HUDEP-2 (cell line): Measurements from ENCODE around the gene SSTR4.
A peak's percentile ranks its signal among the peaks of the same experiment; 100 is the strongest.

Experiments used
- DNase-seq, 76 experiments: peaks; one replicate each; lab custom pipeline; 2025; ENCODE audit not compliant: unreplicated experiment in 76 of 76; lab: John Stamatoyannopoulos, UW

Gene SSTR4

DNA sequence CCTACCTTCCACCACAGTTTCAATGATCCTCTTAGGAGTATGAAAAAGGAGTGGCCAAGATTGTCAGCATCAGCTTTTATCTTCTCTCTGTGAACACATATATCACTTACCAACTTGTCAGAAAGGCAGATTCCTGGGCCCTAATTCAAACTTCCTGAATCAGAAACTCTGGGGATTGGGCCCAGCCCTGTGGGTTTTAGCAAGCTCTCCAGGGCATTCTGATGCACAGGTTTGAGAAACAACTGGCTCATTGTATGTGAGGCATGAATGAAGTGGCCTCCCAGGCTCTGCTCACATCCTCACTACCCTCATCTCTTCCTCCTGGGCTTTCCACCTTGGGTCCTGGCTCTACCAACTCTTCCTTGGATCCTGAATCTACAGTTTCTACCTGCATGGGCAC is 27.5 kb downstream of the SSTR4 start:
- no peak for DNase-seq

- no peak for DNase-seq
Observed at GRCh38 chr20:23063168-23063567, 28.1 kb downstream of the SSTR4 start.

- DNase-seq: no peak
Observed at GRCh38 chr20:23063581-23063980, 28.5 kb downstream of the SSTR4 start.

- DNase-seq: no peak
Observed at GRCh38 chr20:23065266-23066201, 30.4 kb downstream of the SSTR4 start.

DNA sequence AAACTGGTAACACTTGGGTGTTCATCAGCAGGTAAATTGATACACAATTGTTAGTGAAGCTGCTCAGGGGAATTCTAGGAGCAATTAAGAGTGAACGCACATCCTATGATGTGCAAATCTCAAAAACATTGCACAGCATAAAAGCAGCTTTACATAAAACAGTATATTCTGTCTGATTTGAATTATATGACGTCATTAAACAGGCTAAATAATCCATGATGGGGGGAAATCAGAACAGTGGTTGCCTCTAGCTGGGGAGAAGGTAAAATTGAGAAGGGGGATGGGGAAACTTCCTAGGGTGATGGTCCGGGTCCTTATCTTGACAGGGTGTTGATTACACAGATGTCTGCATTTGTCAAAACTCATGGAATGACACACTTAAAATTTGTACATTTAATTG is 31.7 kb downstream of the SSTR4 start:
- DNase-seq: no peak

GRCh38 chr20:23068283-23068682 is 33.2 kb downstream of the SSTR4 start:
- no peak for DNase-seq

GRCh38 chr20:23069108-23069507 is 34.0 kb downstream of the SSTR4 start:
- DNase-seq: no peak

DNA sequence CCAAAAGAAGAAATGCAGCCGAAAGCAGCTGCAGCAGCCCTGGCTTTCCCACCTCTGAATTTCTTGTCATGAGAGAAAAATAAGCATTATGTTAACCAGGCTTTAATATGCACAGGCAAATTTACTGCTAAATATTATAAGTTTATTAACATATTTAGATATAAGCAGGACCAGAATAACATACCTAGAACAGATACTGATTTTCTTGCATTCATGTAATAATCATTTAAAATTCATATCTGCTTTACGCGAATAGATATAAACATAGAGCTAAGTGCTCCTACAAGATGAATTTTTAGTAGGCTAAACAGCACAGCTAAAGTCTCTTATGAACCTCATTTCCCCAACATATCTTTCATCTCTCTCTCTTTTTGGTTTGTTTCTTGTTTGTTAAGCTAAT is 36.3 kb downstream of the SSTR4 start:
- no peak for DNase-seq

- no peak for DNase-seq
Observed at GRCh38 chr20:23071996-23072395, 36.9 kb downstream of the SSTR4 start.

DNA sequence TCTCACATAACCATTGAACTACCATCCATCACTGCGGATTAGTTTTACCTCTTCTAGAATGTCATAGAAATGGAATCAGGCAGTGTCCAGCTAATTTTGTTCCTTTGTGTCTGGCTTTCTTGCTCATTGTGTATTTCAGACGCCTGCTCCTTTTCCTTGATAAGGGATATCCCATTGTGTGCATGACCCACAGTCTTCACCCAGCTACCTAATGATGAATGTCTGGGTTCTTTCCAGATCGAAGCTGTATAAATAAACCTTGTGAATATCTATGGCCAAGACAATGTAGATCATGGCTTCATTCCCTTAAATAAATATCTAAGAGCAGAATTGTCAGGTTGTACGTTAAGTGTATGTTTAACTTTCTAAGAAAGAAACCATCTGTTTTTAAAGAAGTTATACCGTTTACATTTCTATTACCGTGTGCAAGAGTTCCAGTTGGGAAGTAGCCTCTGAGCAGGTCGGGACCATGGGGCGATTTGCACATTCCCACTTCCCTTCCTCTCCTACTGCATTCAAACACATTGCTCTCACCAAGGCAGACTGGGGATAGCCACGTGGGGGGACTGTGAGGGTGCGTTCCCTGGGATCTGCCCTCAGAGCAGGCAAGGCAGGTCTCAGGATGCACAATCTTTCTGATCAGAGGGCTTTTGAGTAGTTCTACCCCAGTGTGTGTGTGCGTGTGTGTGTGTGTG is 37.9 kb downstream of the SSTR4 start:
- DNase-seq: no peak

- DNase-seq: no peak
Observed at GRCh38 chr20:23074052-23074451, 38.9 kb downstream of the SSTR4 start.

- DNase-seq: no peak
Observed at GRCh38 chr20:23077277-23077676, 42.2 kb downstream of the SSTR4 start.

- DNase-seq: no peak
Observed at GRCh38 chr20:23078351-23079015, 43.4 kb downstream of the SSTR4 start.

GRCh38 chr20:23079016-23079351 is 43.9 kb downstream of the SSTR4 start:
- DNase-seq: peak in 3 of 76 experiments; percentile 7 to 19 (median 11)

GRCh38 chr20:23079926-23080325 is 44.8 kb downstream of the SSTR4 start:
- no peak for DNase-seq

DNA sequence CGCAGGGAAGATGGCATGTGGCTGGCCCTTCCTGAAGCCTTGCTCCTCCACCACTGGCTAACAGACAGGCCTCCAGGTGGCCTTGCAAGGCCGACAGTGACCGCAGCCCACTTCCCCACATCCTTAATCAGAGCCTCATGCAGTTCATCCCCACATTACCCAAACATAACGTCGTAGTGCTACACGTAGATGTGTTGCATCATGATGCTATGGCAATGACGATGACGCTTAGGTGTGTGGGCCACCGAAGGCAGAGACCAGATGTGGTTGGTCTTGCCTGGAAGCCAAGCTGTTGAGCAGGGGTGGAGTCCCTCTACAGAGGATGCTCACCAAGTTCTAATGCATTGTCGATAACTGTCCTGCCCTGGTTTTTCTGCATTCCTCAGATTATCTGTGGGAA is 45.4 kb downstream of the SSTR4 start:
- no peak for DNase-seq

DNA sequence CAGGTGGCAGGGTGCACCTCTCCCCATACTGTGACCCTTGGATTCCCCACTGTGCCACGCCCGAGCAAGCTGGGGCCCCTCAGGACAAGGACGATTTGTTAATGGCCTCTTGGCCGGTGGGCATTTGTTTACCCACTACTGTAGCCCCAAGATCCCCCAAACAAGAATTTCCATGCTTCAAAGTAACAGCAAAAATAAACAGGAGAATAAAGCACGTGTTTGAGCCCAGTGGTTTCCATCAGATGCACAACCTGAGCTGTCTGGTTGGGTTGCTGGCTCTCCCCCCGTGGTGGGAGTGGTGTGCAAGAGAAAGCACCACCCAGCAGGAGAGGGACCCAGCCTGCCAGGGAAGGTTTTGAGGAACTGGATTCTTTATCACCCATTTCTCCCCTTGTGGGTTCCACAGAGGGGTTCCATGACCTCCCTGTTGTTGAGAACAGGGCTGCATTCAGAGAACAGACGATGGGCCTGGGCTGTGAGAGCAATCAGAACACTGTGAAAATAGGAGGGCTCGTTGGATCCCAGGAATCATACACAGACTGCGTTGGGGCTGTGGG is 46.2 kb downstream of the SSTR4 start:
- no peak for DNase-seq

- DNase-seq: no peak
Observed at GRCh38 chr20:23082846-23083552, 47.9 kb downstream of the SSTR4 start.

GRCh38 chr20:23083553-23084220 is 48.6 kb downstream of the SSTR4 start:
- DNase-seq: no peak

GRCh38 chr20:23084282-23084844 is 49.3 kb downstream of the SSTR4 start:
- DNase-seq: no peak
